T1000 (cell line): ENCODE results near the gene HS1BP3.

Experiments used
- DNase-seq: peaks from one replicate; lab custom pipeline; 2025; ENCODE audit warnings: mixed read lengths; lab: John Stamatoyannopoulos, UW

The HS1BP3 gene

GRCh38 chr2:20599001-20599600 is 51.8 kb downstream of the HS1BP3 start:
- DNase-seq = no peak

- no peak for DNase-seq
Measured at GRCh38 chr2:20597860-20598183, 53.1 kb downstream of the HS1BP3 start.

DNA sequence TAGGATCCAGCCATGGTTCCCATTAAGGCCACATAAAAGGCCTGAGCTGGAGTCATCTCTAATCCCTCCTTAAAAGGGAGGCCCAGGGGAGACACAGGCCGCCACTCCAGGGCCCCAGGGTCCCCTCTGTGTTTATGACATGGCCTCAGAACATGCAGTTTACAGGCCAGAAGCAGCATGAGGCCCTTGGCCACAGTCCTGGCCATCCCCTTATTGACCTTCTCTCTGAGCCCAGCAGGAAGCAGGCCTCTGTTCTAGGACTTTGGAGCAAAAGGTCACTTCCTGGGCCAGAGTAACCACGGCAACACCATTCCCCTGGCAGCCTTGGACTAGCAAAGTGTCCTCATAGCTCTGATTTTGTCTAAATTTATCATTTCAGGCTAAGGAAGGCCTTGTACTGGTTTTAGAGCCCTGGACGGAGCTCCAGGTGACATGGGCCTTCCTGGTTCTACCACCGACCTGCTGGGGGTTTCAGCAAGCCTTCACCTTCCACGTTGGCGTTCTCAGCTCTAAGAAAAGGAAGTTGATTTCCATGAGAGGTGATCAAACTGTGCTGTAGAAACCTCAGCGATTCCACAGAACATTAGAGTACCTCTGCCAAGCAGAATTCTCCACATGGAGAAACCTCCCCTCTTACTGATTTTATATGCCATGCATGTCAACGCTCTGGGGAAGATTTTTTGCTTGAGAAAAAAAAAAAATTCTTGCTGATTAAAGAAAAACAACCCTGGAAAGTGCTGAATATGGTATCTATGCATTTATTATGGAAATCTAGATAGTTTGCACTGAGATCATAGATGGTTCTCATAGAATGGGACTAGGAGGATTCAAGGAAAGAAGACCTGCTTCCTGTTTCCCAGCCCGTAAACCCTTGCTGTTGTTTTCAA is 53.7 kb downstream of the HS1BP3 start:
- no peak for DNase-seq

- no peak for DNase-seq
Measured at GRCh38 chr2:20596193-20596972, 54.5 kb downstream of the HS1BP3 start.

DNA sequence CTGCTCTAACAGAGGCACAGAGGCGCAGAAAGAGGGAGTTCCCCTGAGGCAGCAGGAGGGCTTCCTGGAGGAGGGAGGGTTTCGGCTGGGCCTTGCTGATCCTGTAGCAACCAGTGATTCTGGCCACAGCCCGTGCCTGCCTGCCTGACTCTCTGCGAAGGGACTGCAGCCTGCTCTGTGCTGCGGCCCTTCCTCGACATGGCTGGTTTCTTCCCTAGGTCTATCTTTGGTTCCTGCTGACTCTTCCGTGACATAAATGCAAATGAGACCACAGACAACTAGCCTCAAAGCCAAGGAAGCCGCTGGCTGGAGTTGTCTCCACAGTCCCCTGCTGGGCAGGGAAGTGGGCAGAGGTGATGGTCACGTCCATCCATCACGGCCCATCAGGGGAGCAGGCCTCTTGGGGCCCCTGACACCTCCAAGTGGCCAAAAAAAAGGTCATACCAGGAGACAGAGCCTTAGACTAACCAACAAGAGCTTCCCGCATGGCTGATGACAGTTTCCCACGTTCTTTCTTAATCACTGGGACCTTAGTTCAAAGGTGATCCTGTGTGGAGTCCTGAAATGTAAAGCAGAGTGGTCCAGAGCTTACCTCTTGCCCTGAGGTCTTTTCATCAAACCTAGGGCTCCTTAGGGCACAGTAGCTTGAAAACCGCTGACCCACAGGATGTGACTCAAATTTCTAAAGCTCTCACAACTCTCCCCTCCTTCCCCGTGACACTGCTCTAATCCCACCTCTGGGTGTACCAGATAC is 55.3 kb downstream of the HS1BP3 start:
- DNase-seq = no peak

- DNase-seq = no peak
Measured at GRCh38 chr2:20594957-20595356, 55.9 kb downstream of the HS1BP3 start.

DNA sequence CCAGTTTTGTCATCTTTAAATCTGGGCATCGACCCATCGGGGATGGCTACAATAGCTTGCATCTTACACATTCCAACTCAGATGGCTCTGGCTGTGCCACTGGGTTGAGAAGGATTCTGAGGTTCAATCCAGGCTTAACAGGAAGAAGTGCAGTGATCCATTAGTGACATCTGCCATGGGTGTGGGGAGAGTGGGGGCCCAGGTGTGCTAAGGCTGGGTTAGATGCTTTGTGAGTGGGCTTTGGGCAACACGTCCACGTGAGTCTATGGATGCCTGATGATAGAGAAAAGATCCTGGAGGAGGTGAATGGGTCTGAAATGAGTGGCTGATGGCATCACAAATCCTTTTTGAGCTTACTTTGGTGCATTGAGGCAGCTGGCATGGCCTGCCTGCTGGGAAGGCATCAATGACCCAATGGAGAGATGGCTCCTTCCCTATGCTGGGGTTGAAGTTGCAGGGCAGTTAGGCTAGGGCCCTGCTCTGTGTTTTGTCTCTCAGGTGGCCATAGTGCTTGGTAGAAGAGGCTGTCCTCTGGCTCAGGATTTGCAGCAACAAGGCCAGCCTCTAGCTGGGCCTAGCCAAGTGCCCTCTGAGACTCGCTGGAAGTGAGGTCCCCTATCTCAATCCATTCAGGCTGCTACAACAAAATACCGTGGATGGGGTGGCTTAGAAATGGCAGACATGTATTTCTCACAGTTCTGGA is 56.7 kb downstream of the HS1BP3 start:
- no peak for DNase-seq

DNA sequence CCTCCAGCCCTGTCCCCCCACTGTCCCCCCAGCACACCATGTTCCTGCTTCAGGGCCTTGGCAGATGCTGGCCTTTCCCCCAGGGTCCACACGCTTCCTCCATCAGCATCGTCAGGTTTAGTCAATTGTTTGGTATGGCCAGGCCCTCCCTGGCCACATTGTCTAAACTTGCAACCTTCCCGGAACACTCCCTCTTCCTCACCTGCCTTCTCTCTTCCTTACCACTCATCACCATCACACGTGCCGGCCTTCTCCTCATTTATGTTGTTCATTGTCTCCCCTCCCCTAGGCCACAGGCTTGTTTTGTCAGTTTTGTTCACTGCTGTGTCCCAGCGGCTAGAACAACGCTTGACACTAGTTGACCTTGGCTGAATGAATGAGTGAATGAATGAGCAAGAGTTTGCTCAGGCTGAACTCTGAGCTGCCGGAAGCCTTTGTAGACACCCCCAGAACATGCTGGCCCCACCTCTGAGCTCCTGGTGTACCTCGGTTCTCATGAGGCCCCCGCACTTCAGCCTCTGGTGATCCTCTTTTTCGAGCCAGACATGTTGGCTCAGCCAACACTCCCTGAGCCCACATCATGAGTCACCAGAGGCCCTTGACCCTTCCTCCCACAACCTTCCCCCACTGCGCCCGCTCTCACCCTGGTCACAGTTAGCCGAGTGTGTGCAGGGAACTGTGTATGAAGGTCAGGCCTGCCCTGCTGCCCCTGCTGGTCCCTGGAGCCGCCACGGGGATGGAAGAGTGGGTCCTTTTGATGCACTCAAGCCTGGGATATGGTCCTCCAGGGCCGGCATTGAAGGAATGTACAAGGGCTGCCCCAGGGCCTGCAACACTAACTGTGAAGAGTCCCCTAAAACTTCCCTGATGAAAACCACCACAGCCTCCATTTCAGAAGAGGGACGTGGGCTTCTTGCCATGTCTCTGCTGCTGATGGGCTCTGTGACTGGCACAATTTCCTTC is 57.5 kb downstream of the HS1BP3 start:
- no peak for DNase-seq

DNA sequence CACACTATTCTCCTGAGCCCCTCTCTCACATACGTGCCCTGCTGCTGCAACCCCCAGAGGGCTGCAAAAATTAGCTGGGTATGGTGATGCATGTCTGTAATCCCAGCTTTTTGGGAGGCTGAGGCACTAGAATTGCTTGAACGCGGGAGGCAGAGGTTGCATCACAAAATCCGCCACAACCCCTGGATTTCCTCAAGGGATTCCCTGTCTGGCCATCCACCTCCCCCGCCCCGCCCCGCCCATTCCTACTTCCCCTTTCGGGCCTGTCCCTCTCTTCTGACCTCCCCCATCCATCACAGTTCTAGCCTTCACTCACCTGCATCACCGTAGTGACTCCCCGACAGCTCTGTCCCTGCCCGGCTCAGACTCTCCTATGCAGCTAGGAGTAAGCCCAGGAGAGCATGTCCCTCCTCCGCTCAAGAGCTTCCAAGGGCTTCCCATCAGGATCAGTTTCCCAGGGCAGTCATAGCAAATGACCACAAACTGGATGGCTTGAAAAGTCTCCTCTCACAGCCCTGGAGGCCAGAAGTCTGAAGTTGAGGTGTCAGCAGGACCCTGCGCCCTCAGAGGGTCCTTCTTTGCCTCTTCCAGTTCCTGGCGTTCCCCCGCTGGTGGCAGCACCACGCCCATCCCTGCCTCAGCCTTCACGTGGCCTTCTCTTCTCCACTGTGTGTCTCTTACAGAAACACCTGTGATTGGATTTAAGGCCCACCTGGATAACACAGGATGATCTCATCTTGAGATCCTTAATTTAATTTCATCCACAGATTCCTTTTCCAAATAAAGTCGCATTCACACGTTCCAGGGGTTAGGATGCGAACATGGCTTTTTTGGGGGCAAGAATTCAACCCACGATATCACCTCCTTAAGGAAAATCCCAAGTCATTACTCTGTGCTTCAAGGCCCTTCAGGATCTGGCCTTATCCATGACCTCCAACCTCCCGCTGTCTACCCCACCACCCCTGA is 58.5 kb downstream of the HS1BP3 start:
- no peak for DNase-seq

DNA sequence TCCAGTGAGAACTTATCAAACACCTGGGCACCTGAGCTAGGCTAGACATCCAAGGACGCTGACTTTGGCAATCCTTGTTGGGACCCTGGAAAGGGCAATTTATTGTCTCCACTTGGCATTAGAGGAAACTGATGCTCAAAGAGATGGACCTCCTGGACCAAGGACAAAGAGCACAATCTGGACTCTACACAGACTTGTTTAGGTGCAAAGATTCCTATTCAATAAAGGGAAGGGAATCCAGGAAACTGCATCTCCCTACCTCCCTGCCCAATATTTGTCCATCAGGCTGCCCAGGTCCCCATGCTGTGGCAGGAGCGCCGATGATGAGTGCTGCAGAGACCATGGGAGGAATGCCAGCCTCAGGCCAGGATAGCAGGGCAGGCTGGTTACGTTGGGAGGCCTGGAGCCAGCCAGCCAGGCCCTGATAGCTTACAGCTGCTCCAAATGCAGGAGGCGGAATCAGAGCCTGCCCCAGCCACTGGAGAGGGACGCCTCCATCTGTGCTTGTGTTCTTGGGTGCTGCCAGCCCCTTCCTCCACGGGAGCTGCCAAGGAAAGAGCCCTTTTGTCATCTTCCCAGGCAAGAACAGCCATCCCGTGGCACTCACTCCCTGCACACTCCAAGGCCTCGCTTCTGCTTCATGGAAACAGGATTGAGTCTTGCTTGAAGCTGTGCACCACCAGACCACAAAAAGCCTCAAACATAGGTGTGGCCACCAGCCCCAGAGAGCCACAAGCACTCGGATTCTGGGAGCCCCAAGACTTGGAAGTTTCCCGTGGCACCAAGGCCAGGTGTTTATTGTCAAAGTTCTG is 60.0 kb downstream of the HS1BP3 start:
- no peak for DNase-seq

DNA sequence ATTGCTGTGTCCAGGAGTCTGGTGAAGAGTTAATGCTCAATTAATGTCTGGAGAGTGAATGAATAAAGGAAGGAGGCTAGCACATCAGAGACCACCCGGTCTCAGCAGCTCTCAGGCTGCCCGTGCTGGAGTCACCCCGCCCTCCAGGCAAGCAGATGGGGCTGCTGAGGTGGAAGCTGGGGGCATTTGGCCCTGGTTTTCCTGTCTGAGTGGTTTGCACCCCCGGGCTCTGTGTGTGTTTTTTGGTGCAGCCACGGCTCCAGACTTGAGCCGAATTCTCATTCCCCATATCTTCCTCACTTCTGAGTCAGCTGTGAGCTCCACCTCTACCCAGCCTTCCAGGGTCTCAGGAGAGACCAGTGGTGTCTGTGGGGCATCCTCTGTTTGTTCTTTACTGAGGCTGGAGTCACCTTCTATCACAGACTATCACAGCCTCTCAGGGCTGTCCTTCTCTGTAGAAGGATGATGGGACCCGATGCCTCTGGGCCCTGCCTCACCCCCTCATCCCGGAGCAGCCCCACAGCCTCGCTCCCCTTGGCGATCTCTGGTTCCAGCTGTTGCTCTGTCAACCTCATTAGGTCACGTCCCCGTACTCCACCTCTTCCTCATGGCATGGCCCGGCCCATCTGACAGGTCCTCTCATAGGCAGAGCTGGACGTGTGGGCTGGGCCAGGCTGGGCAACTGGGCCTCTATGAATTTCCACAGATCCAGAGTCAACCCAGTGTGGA is 60.8 kb downstream of the HS1BP3 start:
- DNase-seq = no peak

DNA sequence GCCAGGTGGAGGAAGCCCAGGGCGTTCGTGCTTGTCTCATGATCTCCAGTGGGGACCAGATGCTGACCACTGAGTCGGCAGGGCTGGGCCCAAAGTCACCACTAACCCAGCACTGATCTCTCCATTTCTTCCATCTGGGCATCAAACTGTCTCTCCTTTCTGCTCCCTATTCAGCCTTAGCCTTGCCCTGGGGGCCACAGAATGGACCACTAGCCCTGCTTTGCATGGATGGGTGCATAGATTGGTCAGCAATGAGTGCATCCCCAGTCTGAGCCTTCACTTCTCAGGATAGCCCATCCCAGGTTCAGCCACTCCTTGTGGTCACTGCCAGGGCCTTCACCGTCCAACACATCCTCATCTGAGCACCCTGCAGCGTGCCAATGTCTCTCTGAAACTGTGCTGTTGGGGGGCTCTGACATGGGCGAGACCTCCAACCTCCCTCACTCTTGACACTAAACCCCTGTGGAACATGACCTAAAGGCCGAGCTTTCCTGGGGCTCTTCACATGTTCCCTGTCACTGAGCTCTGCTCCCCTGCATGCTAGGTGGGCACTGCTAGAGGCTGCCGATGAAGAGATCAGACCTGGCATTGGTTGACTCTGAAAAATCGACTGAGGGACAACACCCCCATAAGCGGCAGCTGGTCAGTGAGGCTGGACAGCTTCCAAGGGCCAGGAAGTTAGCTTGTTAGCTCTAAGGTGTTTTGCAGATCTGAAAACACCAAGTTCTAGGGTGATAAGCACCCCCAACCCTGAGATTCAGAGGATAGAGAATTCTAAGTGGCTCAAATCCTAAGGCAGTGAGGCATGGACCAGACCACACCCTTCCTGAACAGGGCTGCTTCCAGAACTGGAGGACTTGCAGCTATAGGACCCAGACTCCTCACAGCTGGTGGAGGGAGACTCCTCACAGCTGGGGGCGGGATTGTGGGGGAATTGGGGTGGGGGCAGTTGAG is 61.7 kb downstream of the HS1BP3 start:
- DNase-seq = no peak

- DNase-seq = no peak
Measured at GRCh38 chr2:20585710-20586594, 64.9 kb downstream of the HS1BP3 start.

DNA sequence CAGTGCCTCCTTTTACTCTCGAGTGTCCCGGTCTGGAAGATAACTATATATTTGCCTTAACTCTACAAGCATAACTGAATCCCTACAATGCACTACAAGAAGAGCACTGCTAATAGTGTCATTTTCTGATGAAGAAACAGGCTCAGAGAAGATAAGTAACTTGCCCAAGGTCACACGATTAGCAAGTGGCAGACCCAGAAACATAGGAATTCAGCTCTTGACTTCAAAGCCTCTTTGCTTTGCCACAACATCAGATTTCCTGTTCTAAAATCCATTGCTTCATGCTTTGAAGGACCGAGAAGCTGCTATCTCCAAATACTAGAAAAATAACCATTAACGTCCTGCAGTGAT is 65.6 kb downstream of the HS1BP3 start:
- no peak for DNase-seq
